A673 (cell line): ENCODE data around the gene GOLPH3. TPM values are rescaled to one million over a fixed set of nuclear protein-coding genes. Genes with fewer than 3 reads are reported as not detected.

Source experiments
- BruUV-seq: library from RNA; stranded (reverse); fragments of 400-500 nt; replicated peaks from 2 replicates; lab custom pipeline; 2021; lab: Mats Ljungman, UMichigan
- CTCF ChIA-PET: fragments of 300-600 bp; sonication (Branson Sonifier 250); formaldehyde crosslinking; loops from one replicate; lab custom pipeline; 2022; ENCODE audit warnings: antibody characterized with exemption; lab: Charles Lee
- POLR2A ChIA-PET: fragments of 300-600 bp; sonication (Branson Sonifier 250); formaldehyde crosslinking; loops from one replicate; lab custom pipeline; 2022; ENCODE audit warnings: antibody characterized with exemption; ENCODE audit not compliant: low non-redundant PET; lab: Charles Lee
- DNase-seq: peaks from one replicate; pipeline ENCODE4 v3.0.0-alpha.2; 2015; ENCODE audit warnings: low spot score
- H3K27ac ChIP-seq: fragments of 200-600 bp; sonication (generic); 2 replicates; pipeline ENCODE4 v1.5.1; 2016; ENCODE audit warnings: mixed run types, low read depth, mild to moderate bottlenecking, mixed read lengths, antibody characterized with exemption, low read length; ENCODE audit not compliant: poor library complexity, severe bottlenecking
- H3K27me3 ChIP-seq: fragments of 200-600 bp; sonication (generic); replicated peaks from 2 replicates; pipeline ENCODE4 v1.6.1; 2017; ENCODE audit warnings: mixed run types, low read depth, mild to moderate bottlenecking, mixed read lengths, antibody characterized with exemption, low read length; ENCODE audit not compliant: insufficient read depth, poor library complexity
- H3K36me3 ChIP-seq: fragments of 200-600 bp; sonication (generic); 2 replicates; pipeline ENCODE4 v1.6.1; 2016; ENCODE audit warnings: mixed run types, mild to moderate bottlenecking, mixed read lengths, antibody characterized with exemption, low read length; ENCODE audit not compliant: insufficient read depth, poor library complexity, severe bottlenecking
- H3K4me1 ChIP-seq: fragments of 200-600 bp; sonication (generic); 2 replicates; pipeline ENCODE4 v1.6.1; 2017; ENCODE audit warnings: mixed run types, mild to moderate bottlenecking, mixed read lengths, antibody characterized with exemption, low read length; ENCODE audit not compliant: insufficient read depth, poor library complexity, severe bottlenecking
- H3K4me3 ChIP-seq: fragments of 200-600 bp; sonication (generic); 2 replicates; pipeline ENCODE4 v1.5.1; 2016; ENCODE audit warnings: low read depth, mixed run types, mild to moderate bottlenecking, mixed read lengths, low read length; ENCODE audit not compliant: poor library complexity, severe bottlenecking
- H3K9me3 ChIP-seq: fragments of 200-600 bp; sonication (generic); 2 replicates; pipeline ENCODE4 v1.6.1; 2016; ENCODE audit warnings: mixed run types, low read depth, mild to moderate bottlenecking, mixed read lengths, antibody characterized with exemption, low read length; ENCODE audit not compliant: poor library complexity, severe bottlenecking
- EZH2 ChIP-seq: fragments of 200-600 bp; sonication (generic); IDR thresholded peaks from 2 replicates; pipeline ENCODE4 v1.6.1; 2017; ENCODE audit warnings: borderline replicate concordance, low read depth, mild to moderate bottlenecking, mixed read lengths, antibody characterized with exemption, low read length; ENCODE audit not compliant: poor library complexity, severe bottlenecking
- intact Hi-C: fragments of 100-400 bp; cut with micrococcal nuclease; formaldehyde crosslinking; loops from one replicate; pipeline ENCODE4 v1.10.0; 2022; ENCODE audit not compliant: unreplicated experiment
- total RNA-seq: library from RNA; stranded (reverse); gene quantifications from 2 replicates; pipeline ENCODE4 v1.2.3, GENCODE V29; 2021
- TF ChIP-seq, protein P1 (sequence below): fragments of 300-800, 200-600 bp; sonication (generic); conservative IDR thresholded peaks from 2 replicates; pipeline ENCODE4 v1.5.1; 2017; ENCODE audit warnings: low read depth, mild to moderate bottlenecking, antibody characterized with exemption, low read length, moderate library complexity, mixed read lengths

The GOLPH3 gene
- total RNA-seq, 1 experiment from 2014 or later = 64.6 TPM

DNA sequence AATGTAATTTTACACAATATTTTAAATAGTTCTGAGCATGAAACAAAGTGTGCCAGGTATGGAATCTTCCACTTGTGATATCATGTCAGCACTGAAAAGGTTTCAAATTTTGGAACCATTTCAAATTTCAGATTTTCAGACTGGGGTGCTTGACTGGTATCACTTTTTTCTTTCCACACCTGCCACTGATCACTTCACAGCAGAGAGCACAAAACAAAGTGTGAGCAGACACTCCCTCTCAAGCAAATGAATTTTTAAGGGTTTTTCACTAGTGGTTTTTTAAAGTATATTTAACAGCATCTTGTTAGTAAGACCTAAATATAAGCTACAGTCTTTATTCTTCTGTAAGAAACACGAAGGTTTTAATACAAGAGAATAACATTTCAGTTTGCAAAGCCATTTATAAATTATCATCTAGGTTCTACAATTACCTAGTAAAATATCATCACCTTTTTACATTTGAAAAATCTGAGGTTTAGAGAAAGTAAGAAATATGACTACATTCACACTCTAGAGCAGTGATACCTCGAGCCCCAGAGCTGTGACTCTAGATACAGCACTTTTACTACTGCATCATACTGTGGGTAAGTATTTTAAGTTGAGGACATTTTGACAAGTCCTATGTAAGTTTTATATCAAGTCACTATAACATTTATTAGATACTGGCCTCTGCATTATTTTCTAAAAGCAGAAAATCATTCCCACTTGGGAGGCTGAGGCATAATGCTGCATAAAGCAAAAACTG is 14.6 kb downstream of the GOLPH3 start:
- Histone ChIP-seq H3K27me3 (no peaks in the 10 kb centered on the region), H3K27ac (no peak overlapping the region), H3K36me3 (no peaks in the 10 kb centered on the region), H3K9me3 (no peaks in the 10 kb centered on the region), H3K4me1 (peaks cover 4% of the 10 kb centered on the region), H3K4me3 (no peak overlapping the region)
- no TSS peak for BruUV-seq
- intact Hi-C loops = no loop called here
- POLR2A ChIA-PET = no interaction called here
- TF ChIP-seq EZH2 = no peak
- TF ChIP-seq, protein P1, sequence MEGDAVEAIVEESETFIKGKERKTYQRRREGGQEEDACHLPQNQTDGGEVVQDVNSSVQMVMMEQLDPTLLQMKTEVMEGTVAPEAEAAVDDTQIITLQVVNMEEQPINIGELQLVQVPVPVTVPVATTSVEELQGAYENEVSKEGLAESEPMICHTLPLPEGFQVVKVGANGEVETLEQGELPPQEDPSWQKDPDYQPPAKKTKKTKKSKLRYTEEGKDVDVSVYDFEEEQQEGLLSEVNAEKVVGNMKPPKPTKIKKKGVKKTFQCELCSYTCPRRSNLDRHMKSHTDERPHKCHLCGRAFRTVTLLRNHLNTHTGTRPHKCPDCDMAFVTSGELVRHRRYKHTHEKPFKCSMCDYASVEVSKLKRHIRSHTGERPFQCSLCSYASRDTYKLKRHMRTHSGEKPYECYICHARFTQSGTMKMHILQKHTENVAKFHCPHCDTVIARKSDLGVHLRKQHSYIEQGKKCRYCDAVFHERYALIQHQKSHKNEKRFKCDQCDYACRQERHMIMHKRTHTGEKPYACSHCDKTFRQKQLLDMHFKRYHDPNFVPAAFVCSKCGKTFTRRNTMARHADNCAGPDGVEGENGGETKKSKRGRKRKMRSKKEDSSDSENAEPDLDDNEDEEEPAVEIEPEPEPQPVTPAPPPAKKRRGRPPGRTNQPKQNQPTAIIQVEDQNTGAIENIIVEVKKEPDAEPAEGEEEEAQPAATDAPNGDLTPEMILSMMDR = no peak
- no peak for DNase-seq
- CTCF ChIA-PET = no interaction called here

DNA sequence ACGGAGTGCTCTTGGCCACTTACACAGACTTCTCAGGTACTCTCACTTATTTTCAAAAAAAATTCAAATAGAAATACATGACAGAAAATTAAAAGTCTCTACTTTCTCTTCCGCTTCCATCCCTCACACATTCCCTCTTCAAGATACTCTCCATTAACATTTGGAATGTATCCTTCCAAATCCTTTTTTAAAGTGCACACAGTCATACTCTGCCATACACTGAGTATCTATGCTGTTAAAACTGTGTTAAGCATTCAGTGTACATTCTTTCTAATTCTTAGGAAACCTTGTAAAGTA is 15.5 kb downstream of the GOLPH3 start:
- CTCF ChIA-PET = interaction anchor here (0.6 to 0.7 kb wide), 2 partner anchors 170 to 487 kb away, joined by 3 read pairs; no protein-coding TSS in a partner anchor
- no TSS peak for BruUV-seq
- TF ChIP-seq, protein P1 = no peak
- no peak for TF ChIP-seq EZH2
- peaks cover 12% of the 10 kb centered on the region for H3K4me1 ChIP-seq
- no peak overlapping the region for H3K4me3 ChIP-seq
- H3K36me3 ChIP-seq = no peaks in the 10 kb centered on the region
- intact Hi-C loops = no loop called here
- H3K27me3 ChIP-seq = no peaks in the 10 kb centered on the region
- POLR2A ChIA-PET = no interaction called here
- H3K9me3 ChIP-seq = no peaks in the 10 kb centered on the region
- no peak for DNase-seq
- peak overlapping the region; percentile 2 for H3K27ac ChIP-seq

DNA sequence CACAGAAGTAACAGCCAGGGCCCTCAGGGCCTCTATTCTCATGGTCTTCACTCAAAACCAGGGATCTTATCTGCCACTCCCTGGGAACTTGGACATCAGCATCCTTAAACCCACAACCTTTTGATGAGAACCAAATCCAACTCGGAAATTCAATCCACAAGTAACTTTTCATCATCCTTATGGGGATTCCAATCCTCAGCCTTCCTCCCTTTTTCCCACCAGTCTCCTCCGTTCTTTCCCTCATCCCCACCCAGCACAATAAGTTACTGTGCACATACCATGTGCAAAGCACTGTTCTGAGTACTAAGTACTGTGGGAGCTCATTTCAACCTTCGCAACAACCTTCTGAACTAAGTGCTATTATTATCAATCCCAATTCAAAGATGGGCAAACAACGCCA is 17.0 kb downstream of the GOLPH3 start:
- H3K27ac ChIP-seq = no peak overlapping the region
- H3K9me3 ChIP-seq = no peaks in the 10 kb centered on the region
- H3K36me3 ChIP-seq = no peaks in the 10 kb centered on the region
- POLR2A ChIA-PET = no interaction called here
- no TSS peak for BruUV-seq
- no peak for TF ChIP-seq EZH2
- TF ChIP-seq, protein P1 = no peak
- H3K27me3 ChIP-seq = no peaks in the 10 kb centered on the region
- no peak for DNase-seq
- H3K4me1 ChIP-seq = peaks cover 18% of the 10 kb centered on the region
- intact Hi-C loops = no loop called here
- no peak overlapping the region for H3K4me3 ChIP-seq
- CTCF ChIA-PET = no interaction called here
